ENCODE results near the gene SLC12A4.
"Not testable (repeated sequence)": the region's sequence is repeated elsewhere in the genome, so short reads cannot be mapped to it uniquely, and the experiment has no call there.

Gene SLC12A4

GRCh38 chr16:67987460-67988160, 19.2 kb upstream of the SLC12A4 start:
- no peak for DNase-seq

- no peak for DNase-seq
Observed at GRCh38 chr16:67986949-67987348, 18.5 kb upstream of the SLC12A4 start.

GRCh38 chr16:67982011-67982696, 13.7 kb upstream of the SLC12A4 start:
- no peak for DNase-seq

- no peak for DNase-seq
Observed at GRCh38 chr16:67979955-67980678, 11.7 kb upstream of the SLC12A4 start, which contains the start of gene DPEP3. Gene DPEP3, minus strand, starts transcription at chr16:67980499. Its CDS starts 119 bp downstream, at chr16:67980380.

GRCh38 chr16:67977469-67978227, 9.2 kb upstream of the SLC12A4 start:
- DNase-seq: no peak

GRCh38 chr16:67977005-67977404, 8.6 kb upstream of the SLC12A4 start:
- no peak for DNase-seq

- no peak for DNase-seq
Observed at GRCh38 chr16:67976205-67976604, 7.8 kb upstream of the SLC12A4 start.

- DNase-seq: no peak
Observed at GRCh38 chr16:67975321-67976105, 7.1 kb upstream of the SLC12A4 start.

- DNase-seq: not testable (repeated sequence)
Observed at GRCh38 chr16:67972285-67972684, 3.8 kb upstream of the SLC12A4 start.

GRCh38 chr16:67971111-67971510, 2.7 kb upstream of the SLC12A4 start:
- no peak for DNase-seq

- DNase-seq: no peak
Observed at GRCh38 chr16:67969254-67970039, 1.0 kb upstream of the SLC12A4 start.

GRCh38 chr16:67967958-67968399, 458 bp downstream of the SLC12A4 start:
- no peak for DNase-seq

GRCh38 chr16:67967183-67967957, 1.1 kb downstream of the SLC12A4 start:
- DNase-seq: no peak

- DNase-seq: no peak
Observed at GRCh38 chr16:67966549-67967182, 1.8 kb downstream of the SLC12A4 start.

GRCh38 chr16:67965668-67966548, 2.5 kb downstream of the SLC12A4 start:
- DNase-seq: no peak

GRCh38 chr16:67964477-67965131, 3.8 kb downstream of the SLC12A4 start:
- no peak for DNase-seq

GRCh38 chr16:67963662-67964321, 4.6 kb downstream of the SLC12A4 start:
- no peak for DNase-seq

- no peak for DNase-seq
Observed at GRCh38 chr16:67963292-67963661, 5.2 kb downstream of the SLC12A4 start.

Data from NCI-H187 (cell line).